ENCODE data around the gene CHEK2.

GRCh38 chr22:28788601-28789000, 47.0 kb upstream of the CHEK2 start:
- TF ChIP-seq CTCF (conservative IDR thresholded peaks at IDR 0.05) (no peak), ZFX (IDR thresholded peaks at IDR 0.05) (no peak)

Measured in C4-2B (cell line).